HG03159 (cell line): ENCODE results near the gene LPO.

ENCODE experiments used
- ATAC-seq: cut with Tn5 transposase; IDR thresholded peaks from one replicate; pipeline ENCODE4 v1.9.1; 2021; ENCODE audit warnings: mild to moderate bottlenecking, moderate library complexity; ENCODE audit not compliant: unreplicated experiment

Gene LPO

DNA sequence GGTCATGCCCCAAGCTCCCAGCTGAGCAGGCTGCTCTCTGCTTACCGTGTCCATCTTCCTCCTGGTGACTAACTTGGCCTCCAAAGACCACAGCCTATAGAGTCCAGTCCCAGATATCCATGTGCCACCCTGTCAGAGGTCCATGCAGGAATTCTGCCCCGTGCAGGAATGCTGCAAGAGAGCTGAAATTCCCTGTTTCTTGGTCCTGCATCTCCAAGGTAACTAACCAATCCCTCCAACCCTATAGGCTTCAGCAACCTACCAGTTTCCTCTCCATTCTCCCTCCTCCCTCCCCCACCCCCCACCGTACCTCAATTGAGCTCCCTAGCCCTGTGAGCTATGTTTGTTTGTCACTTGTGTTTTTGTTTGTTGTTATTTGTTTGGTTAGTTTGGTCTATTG, 9.7 kb upstream of the LPO start:
- ATAC-seq, result no peak

- no peak for ATAC-seq
Observed at GRCh38 chr17:58229384-58229783, 9.0 kb upstream of the LPO start.

DNA sequence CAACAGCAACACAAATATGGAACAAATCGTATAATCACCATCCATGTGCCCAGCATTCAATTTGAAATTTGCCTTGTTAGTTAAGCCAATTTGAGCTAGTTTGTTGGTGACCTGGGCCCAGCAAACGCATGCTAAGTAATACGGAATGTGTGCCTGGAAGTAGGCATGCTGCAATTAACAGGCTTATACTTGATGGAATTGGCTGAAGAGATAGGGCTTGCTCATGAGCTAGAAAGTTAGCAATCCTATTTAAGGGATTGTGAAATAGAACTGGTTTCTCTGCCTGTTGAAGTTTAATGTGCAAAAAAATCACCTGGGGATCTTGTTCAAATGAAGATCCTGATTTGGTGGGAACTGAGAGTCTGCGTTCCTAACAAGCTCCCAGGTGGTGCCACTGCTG, 8.5 kb upstream of the LPO start:
- no peak for ATAC-seq

GRCh38 chr17:58231641-58232040, 6.7 kb upstream of the LPO start:
- ATAC-seq, result no peak

GRCh38 chr17:58232707-58233156, 5.7 kb upstream of the LPO start:
- peak; percentile 72 for ATAC-seq

- ATAC-seq, result peak; percentile 71
Observed at GRCh38 chr17:58233543-58233942, 4.8 kb upstream of the LPO start.

DNA sequence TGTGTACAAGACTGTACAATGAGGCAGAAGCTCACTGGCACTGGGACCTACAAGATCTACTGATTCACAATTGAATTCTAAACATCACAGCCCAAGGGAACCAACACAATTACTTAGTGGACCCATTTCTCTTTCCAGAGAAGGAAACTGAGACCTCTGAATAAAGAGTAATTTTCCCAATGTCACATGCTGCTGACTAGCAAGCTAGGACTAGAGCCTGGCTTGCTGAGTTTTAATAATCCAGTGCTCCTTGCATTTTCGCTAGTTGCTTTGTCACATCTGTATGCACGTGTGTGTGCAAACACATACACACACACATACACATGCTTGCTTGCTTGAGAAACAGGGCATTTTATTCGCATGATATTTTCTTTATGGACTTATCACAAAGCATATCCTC, 3.9 kb upstream of the LPO start:
- no peak for ATAC-seq

DNA sequence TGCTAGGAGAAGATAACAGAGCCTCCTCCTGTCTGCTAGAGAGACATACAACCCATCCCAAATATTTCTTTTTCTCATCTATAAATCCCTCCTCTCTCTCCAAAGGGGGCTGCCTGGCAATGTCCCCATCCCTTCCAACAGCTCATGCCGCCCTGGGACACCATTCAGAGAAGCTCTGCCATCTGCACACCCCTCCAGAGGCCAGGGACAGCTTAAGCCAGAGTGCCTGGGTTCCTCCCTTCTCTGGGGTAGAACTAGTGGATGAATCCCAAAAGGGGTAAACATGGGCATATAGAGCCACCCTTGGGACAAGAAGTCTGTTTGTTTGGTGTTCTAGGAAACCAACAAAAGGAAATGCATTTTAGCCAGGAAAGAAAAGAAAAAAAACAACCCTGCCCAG, 2.6 kb upstream of the LPO start:
- ATAC-seq, result no peak

DNA sequence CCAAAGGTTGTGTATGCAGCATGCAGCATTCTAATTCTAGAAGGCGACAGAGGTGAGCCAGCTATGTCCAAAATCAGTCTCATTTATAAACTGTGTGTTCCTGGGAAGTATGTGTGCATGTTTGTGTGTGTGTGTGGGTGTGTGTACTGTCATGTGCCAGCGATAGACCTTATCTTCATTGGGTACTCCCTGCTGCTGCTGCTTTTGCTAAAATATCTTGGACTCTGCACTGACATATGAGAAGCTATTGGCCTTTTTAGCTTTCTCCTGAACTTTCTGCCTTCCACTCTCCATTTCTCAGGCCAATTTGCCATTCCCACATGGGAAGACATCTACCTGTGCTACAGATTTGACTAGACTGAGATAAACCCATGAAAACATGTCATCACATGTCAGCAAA, 2.0 kb upstream of the LPO start:
- no peak for ATAC-seq

- no peak for ATAC-seq
Observed at GRCh38 chr17:58239987-58240386, 1.6 kb downstream of the LPO start.

DNA sequence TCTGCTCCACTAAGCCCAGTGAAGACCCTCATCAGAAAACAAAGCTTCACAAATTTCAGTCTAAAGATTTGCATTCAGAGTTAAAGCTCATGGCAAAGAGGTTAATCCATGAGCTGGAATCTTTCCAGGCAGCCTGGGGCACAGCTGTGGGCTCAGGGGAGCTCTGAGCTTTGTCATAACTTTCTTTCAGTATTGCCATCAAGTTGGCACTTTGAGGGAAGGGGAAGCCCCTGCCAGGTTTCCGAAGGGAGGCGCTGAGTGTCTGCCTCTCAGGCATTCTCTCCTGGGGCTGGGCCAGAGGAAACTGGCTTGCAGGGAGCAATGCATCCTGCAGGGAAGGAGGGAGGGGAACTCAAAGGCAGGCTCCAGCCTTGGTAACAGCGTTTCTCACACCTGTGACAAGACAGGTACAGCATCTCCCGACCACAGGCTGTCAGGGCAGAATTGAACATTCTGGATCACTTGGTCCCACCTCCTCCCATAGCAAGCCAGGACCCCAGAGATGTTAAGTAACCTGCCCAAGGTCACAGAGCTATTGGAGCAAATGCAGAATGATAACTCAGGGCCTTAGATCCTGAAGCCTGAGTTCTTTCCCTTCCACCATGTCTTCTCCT, 3.9 kb downstream of the LPO start:
- ATAC-seq, result no peak

- ATAC-seq, result no peak
Observed at GRCh38 chr17:58244963-58245362, 6.6 kb downstream of the LPO start.

- no peak for ATAC-seq
Observed at GRCh38 chr17:58245428-58246103, 7.2 kb downstream of the LPO start.

DNA sequence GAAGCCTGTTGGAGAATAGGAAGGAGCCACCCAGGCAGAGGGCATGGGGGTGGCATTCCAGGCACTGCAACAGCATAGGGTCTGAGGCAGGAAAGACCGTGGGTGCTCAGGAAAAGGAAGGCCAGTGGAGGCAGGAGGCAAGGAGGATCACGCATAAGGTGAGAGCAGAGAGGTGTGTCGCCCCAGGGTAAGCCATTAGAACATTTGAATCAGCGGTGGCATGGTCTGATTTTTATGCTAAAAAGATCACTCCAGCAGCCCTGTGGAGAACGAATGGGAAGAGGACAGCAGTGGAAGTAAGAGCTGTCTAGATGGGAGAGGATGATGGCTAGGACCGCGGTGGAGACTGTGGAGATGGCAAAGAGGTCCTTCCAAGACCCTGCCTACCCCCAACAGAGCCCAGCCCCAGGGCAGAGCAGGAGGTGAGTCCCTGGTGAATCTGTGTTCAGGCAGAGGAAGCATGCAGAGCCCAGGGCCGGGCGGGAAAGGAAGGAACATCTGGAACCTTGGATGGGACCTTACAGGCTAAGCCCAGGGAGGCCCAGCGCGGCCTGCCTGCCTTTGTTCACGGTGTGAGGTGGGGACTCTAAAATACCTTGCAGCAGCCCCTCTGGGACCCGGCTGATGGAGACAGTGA, 7.8 kb downstream of the LPO start:
- ATAC-seq, result no peak

DNA sequence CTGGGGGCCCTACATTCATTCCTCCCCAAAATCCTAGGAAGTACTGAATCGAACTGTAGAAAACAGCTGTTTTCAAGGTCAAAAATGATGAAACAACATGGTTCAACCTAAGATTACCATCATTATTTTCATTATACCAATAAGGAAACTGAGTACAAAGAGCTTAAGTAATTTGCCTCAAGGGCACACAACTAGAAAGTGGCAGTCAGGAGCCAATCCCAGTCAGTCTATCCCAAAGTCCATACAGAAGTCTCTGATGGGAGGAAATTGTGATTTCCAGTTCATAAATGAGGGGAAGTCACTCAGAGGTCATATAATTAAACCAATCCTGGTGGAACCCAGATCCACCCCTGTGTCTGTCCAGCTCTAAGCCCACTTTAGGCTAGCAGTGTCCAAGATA, 8.4 kb downstream of the LPO start:
- ATAC-seq, result no peak

DNA sequence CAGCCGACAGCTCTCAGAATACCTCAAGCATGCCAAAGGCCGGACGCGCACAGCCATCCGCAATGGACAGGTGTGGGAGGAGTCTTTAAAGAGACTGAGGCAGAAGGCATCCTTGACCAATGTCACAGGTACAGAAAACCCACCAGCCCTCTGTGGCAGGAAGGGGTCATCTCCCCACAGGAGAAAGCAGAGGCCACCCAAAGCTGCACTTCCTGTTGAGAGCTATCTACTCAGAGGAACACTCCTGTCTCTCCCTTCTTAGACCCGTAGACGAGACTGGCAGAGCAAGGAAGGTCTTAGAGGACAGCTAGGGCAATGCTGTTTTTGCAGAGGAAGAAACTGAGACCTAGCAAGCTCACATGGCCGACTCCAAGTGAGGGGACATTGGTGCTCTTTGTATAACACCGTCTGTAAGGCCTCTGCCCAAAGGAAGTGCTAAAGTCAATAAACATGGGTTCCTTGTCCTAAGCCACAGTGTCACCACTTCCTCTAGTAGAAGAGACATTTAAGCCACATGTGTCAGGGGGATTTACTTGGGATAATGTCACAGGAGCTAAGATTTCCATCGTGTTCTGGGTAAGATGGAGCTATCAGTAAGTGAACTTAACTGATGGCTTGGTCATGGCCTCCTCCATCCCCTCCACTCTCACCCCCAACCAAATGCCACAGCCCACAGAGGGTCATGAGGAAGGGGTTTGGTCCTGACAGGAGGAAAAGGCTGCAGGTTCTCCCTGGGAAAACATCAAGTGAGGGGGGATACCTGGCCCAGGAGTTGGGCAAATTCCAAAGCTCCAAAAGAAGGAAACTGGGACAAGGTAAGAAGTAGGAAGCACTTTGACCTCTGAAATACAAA, 9.4 kb downstream of the LPO start:
- no peak for ATAC-seq

- no peak for ATAC-seq
Observed at GRCh38 chr17:58248955-58249269, 10.5 kb downstream of the LPO start.

DNA sequence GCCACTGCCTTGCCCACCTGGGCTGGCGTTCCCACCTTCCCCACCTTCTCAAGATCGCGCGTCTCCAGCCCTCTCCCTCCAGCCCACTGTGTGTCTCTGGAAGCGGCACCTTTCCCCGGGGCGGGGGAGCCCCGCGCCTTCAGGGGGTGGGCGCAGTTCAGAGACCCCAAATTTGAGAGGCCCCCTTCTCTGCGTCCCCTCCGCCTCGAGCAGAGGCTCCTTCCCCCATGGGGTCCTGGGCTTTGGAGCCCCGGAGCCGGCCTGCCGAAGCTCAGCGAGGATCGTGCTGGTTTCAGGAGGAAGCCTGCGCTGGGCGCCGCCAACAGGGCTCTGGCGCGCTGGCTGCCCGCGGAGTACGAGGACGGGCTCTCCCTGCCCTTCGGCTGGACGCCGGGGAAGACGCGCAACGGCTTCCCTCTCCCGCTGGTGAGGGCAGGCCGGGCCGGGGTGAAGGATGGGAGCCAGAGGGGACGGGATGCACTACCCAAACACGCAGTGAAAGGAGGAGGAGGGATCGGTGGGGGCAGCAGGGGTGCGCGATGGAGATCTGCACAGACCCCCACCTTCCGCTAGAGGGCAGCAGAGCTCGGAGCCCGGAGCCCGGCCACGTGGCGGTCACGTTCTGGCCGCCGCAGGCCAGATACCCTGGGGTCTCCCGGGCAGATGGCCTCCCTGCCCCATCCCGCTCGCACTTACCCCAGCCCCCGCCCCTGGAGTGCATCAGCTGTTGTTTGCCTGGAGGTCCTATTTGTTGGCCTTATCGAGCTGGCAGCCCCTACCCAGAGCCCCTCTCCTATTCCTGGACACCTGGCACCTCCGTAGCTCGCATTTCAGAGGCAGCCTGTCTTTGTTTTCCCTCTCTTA, 11.1 kb downstream of the LPO start:
- ATAC-seq, result no peak

- ATAC-seq, result no peak
Observed at GRCh38 chr17:58250344-58251011, 12.1 kb downstream of the LPO start.

DNA sequence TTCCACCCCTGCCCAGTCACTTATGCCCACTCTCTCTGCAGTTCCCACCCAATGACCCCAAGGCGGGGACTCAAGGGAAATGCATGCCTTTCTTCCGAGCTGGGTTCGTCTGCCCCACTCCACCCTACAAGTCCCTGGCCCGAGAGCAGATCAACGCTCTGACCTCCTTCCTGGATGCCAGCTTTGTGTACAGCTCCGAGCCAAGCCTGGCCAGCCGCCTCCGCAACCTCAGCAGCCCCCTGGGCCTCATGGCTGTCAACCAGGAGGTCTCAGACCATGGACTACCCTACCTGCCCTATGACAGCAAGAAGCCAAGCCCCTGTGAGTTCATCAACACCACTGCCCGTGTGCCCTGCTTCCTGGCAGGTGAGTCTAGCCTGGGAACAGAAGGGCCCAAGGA, 13.8 kb downstream of the LPO start:
- ATAC-seq, result no peak
